Measurements from ENCODE around the gene PDE4A. TPM values are rescaled to one million over a fixed set of nuclear protein-coding genes. Genes with fewer than 3 reads are reported as not detected.

Gene PDE4A
- total and polyA plus RNA-seq, 2 donors (not counting 1 experiment from before 2014, with no cell fraction given): 3.6 to 4.1 TPM

DNA sequence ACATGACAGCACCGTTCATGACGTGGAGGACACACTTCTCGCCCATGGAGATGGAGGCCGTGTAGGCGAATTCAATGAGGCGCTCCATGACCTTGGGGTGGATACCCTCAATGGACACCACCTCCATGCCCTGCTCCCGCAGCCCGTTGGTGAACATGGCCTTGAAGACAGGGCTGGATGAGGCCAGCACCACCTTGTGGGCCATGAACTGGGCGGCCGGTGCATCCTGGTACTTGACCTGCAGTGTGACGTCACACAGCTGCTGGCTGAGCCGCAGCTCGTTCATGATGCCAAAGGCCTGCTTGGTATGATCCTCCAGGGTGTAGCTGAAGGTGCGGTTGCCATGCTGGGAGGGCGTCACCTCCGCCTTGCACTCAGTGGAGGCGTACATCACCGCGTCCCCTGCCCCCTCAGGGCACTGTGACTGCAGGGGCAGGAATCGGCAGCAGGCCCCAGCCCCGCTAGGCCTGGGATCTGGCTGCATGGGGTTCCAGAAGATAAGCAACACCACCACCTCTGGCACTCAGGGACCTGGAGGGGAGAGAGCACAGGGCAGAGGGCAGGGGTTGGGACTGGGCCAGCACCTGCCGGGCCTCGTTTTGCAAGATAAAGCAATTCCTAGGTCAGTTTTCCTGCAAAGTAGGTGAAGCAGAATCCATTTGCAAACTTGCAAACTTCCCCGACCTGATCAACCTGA is 79.4 kb downstream of the PDE4A start:
- Histone ChIP-seq H3K9ac (ENCODE audit: insufficient read depth, low read length) (no peak overlapping the region), H3K27me3 (ENCODE audit: control insufficient read depth, insufficient read depth, low read length) (no peaks in the 10 kb centered on the region), H3K4me1 (ENCODE audit: control insufficient read depth, extremely low read depth, insufficient read depth, low read length) (peaks cover 2% of the 10 kb centered on the region), H3K9me3 (ENCODE audit: control insufficient read depth, insufficient read depth, low read depth, low read length) (no peaks in the 10 kb centered on the region), H3K4me3 (replicated peaks in 1 of 4; ENCODE audit: control extremely low read depth in 1 of 4, insufficient read depth in 1 of 4, low read depth in 3 of 4, low read length in 4 of 4) (no peak overlapping the region), H3K27ac (ENCODE audit: insufficient read depth, low read length) (no peak overlapping the region), H4K20me1 (ENCODE audit: control insufficient read depth, extremely low read depth, insufficient read depth, low read length) (no peaks in the 10 kb centered on the region), H3K4me2 (ENCODE audit: extremely low read depth, insufficient read depth, low read length) (no peak overlapping the region), H3K36me3 (ENCODE audit: control insufficient read depth, insufficient read depth, low read length) (peaks cover 9% of the 10 kb centered on the region), H3K79me2 (ENCODE audit: control insufficient read depth, insufficient read depth, low read length) (peaks cover 40% of the 10 kb centered on the region), H2AFZ (ENCODE audit: low read length) (no peak overlapping the region)
- no peak for DNase-seq (ENCODE audit: low read depth in 2 of 2)
- no peak for TF ChIP-seq EZH2 (IDR thresholded peaks at IDR 0.05; ENCODE audit: low read length, missing control alignments)
- TF ChIP-seq, protein P1, sequence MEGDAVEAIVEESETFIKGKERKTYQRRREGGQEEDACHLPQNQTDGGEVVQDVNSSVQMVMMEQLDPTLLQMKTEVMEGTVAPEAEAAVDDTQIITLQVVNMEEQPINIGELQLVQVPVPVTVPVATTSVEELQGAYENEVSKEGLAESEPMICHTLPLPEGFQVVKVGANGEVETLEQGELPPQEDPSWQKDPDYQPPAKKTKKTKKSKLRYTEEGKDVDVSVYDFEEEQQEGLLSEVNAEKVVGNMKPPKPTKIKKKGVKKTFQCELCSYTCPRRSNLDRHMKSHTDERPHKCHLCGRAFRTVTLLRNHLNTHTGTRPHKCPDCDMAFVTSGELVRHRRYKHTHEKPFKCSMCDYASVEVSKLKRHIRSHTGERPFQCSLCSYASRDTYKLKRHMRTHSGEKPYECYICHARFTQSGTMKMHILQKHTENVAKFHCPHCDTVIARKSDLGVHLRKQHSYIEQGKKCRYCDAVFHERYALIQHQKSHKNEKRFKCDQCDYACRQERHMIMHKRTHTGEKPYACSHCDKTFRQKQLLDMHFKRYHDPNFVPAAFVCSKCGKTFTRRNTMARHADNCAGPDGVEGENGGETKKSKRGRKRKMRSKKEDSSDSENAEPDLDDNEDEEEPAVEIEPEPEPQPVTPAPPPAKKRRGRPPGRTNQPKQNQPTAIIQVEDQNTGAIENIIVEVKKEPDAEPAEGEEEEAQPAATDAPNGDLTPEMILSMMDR (conservative IDR thresholded peaks at IDR 0.05 in 1 of 2, IDR thresholded peaks at IDR 0.05 in 1 of 2; ENCODE audit: low read depth in 1 of 2, low read length in 2 of 2): no peak

DNA sequence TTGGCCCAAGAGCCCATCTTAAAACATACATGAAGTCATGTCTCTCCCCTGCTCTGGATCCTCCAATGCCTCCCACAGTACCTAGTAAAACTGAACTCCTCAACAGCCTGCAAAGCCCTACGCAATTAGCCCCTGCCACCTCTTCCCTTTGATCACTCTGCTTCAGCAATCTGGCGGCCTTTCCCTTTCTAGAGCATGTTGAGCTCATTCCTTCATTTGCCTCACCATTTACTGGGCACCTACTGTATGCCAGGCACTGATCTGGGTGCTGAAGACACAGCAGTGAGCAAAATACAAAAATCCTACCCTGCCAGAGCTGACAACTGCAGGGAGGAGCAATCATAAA is 79.9 kb downstream of the PDE4A start:
- peaks cover 9% of the 10 kb centered on the region for H3K36me3 ChIP-seq (ENCODE audit: control insufficient read depth, insufficient read depth, low read length)
- peaks cover 40% of the 10 kb centered on the region for H3K79me2 ChIP-seq (ENCODE audit: control insufficient read depth, insufficient read depth, low read length)
- H3K27me3 ChIP-seq (ENCODE audit: control insufficient read depth, insufficient read depth, low read length): no peaks in the 10 kb centered on the region
- H3K4me1 ChIP-seq (ENCODE audit: control insufficient read depth, extremely low read depth, insufficient read depth, low read length): peaks cover 2% of the 10 kb centered on the region
- H3K9ac ChIP-seq (ENCODE audit: insufficient read depth, low read length): no peak overlapping the region
- no peak for DNase-seq (ENCODE audit: low read depth in 2 of 2)
- H3K4me2 ChIP-seq (ENCODE audit: extremely low read depth, insufficient read depth, low read length): no peak overlapping the region
- H2AFZ ChIP-seq (ENCODE audit: low read length): no peak overlapping the region
- H3K4me3 ChIP-seq (replicated peaks in 1 of 4; ENCODE audit: control extremely low read depth in 1 of 4, insufficient read depth in 1 of 4, low read depth in 3 of 4, low read length in 4 of 4): no peak overlapping the region
- H4K20me1 ChIP-seq (ENCODE audit: control insufficient read depth, extremely low read depth, insufficient read depth, low read length): no peaks in the 10 kb centered on the region
- H3K9me3 ChIP-seq (ENCODE audit: control insufficient read depth, insufficient read depth, low read depth, low read length): no peaks in the 10 kb centered on the region
- H3K27ac ChIP-seq (ENCODE audit: insufficient read depth, low read length): peak overlapping the region; percentile 5
- TF ChIP-seq, protein P1 (conservative IDR thresholded peaks at IDR 0.05 in 1 of 2, IDR thresholded peaks at IDR 0.05 in 1 of 2; ENCODE audit: low read depth in 1 of 2, low read length in 2 of 2): no peak
- TF ChIP-seq EZH2 (IDR thresholded peaks at IDR 0.05; ENCODE audit: low read length, missing control alignments): no peak

DNA sequence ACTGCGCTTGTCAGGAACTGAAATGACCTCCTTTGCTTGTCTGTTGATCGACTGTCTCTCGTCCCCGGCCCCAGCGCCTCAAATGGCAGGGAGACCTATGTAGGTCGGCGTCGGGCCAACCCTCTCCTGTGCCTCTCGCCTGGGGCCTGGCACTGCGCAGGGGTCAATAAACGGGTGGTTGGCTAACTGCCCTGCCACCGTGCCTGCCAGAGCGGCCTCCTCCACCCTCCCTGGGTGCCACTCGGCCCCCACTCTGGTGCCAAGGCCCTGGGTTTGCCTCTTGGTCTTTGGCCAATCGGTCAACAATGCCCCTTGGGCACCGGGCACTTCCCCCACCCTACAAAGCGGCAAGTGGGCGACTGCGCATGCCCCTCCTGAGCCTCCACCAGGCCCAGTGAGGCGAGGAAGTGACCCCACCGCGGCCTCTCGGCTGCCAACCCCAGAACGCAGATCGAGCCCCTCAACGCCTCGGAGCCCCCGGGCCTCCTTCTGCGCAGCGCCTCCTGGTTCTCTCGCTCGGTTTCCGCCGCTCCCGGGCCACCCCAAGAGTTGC is 81.7 kb downstream of the PDE4A start:
- TF ChIP-seq EZH2 (IDR thresholded peaks at IDR 0.05; ENCODE audit: low read length, missing control alignments): no peak
- TF ChIP-seq, protein P1 (conservative IDR thresholded peaks at IDR 0.05 in 1 of 2, IDR thresholded peaks at IDR 0.05 in 1 of 2; ENCODE audit: low read depth in 1 of 2, low read length in 2 of 2): no peak
- Histone ChIP-seq H3K27me3 (ENCODE audit: control insufficient read depth, insufficient read depth, low read length) (no peaks in the 10 kb centered on the region), H3K79me2 (ENCODE audit: control insufficient read depth, insufficient read depth, low read length) (peaks cover 37% of the 10 kb centered on the region), H3K9ac (ENCODE audit: insufficient read depth, low read length) (peak overlapping the region; percentile 91), H3K9me3 (ENCODE audit: control insufficient read depth, insufficient read depth, low read depth, low read length) (no peaks in the 10 kb centered on the region), H3K4me3 (replicated peaks in 1 of 4; ENCODE audit: control extremely low read depth in 1 of 4, insufficient read depth in 1 of 4, low read depth in 3 of 4, low read length in 4 of 4) (peak overlapping the region; percentile 71 to 95 (median 85)), H3K4me1 (ENCODE audit: control insufficient read depth, extremely low read depth, insufficient read depth, low read length) (peaks cover 2% of the 10 kb centered on the region), H3K4me2 (ENCODE audit: extremely low read depth, insufficient read depth, low read length) (peak overlapping the region; percentile 98), H2AFZ (ENCODE audit: low read length) (peak overlapping the region; percentile 60), H3K27ac (ENCODE audit: insufficient read depth, low read length) (peak overlapping the region; percentile 97), H3K36me3 (ENCODE audit: control insufficient read depth, insufficient read depth, low read length) (peaks cover 9% of the 10 kb centered on the region), H4K20me1 (ENCODE audit: control insufficient read depth, extremely low read depth, insufficient read depth, low read length) (no peaks in the 10 kb centered on the region)
- DNase-seq (ENCODE audit: low read depth in 2 of 2): peak; percentile 37 to 49

All from fibroblast of lung (primary cell).